Activated CD8-positive, alpha-beta T cell treated with anti-CD3 and anti-CD28 coated beads for 36 hours (primary cell): Measurements from ENCODE around the gene UBN1. TPM values are rescaled to one million over a fixed set of nuclear protein-coding genes. Genes with fewer than 3 reads are reported as not detected.

ENCODE experiments used
- ATAC-seq: fragments of 200-7000 bp; cut with Tn5 transposase; one replicate; pipeline ENCODE4 v1.10.0; 2021; ENCODE audit warnings: mild to moderate bottlenecking, moderate library complexity
- CTCF ChIA-PET: fragments of 350-600 bp; sonication (Branson Sonifier 250); formaldehyde crosslinking; loops from one replicate; lab custom pipeline; 2021; ENCODE audit warnings: antibody characterized with exemption; lab: Charles Lee
- POLR2A ChIA-PET: fragments of 350-600 bp; sonication (Branson Sonifier 250); formaldehyde crosslinking; loops from one replicate; lab custom pipeline; 2021; ENCODE audit warnings: antibody characterized with exemption; lab: Charles Lee
- DNase-seq: peaks from one replicate; pipeline ENCODE4 v3.0.0-alpha.2; 2020
- H3K27ac Mint-ChIP-seq: one replicate; pipeline ENCODE4 v1.8.0; 2021; ENCODE audit warnings: mild to moderate bottlenecking, mixed read lengths
- H3K27me3 Mint-ChIP-seq: one replicate; pipeline ENCODE4 v1.8.0; 2021; ENCODE audit warnings: mixed read lengths
- H3K36me3 Mint-ChIP-seq: one replicate; pipeline ENCODE4 v1.8.0; 2021; ENCODE audit warnings: low read depth, mixed read lengths
- H3K4me1 Mint-ChIP-seq: one replicate; pipeline ENCODE4 v1.8.0; 2021; ENCODE audit warnings: low read depth, mixed read lengths
- H3K4me3 Mint-ChIP-seq: one replicate; pipeline ENCODE4 v1.8.0; 2021; ENCODE audit warnings: mild to moderate bottlenecking, moderate library complexity, mixed read lengths
- H3K9me3 Mint-ChIP-seq: one replicate; pipeline ENCODE4 v1.8.0; 2021; ENCODE audit warnings: mixed read lengths
- CTCF ChIP-seq: fragments of 200-600 bp; IDR thresholded peaks from one replicate; pipeline ENCODE4 v1.8.0; 2022; ENCODE audit warnings: antibody characterized with exemption, mild to moderate bottlenecking
- intact Hi-C: fragments of 100-400 bp; cut with micrococcal nuclease; formaldehyde crosslinking; loops from one replicate; pipeline ENCODE4 v1.10.0; 2022
- total RNA-seq, 2 experiments: library from RNA; stranded (reverse); gene quantifications; one replicate each; pipeline ENCODE4 v1.2.3, GENCODE V29; 2021

UBN1 gene
- total RNA-seq, 2 experiments from 2014 or later: 25.4 to 25.6 TPM

- Mint-ChIP-seq H3K36me3 (peaks cover 44% of the 10 kb centered on the region), H3K9me3 (no peaks in the 10 kb centered on the region), H3K4me1 (peaks cover 11% of the 10 kb centered on the region), H3K27ac (no peak overlapping the region), H3K27me3 (no peaks in the 10 kb centered on the region), H3K4me3 (no peak overlapping the region)
- ChIA-PET POLR2A (no interaction called here), CTCF (no interaction called here)
- intact Hi-C loops: no loop called here
- ATAC-seq: no peak
- no peak for DNase-seq
- no peak for TF ChIP-seq CTCF
Observed at GRCh38 chr16:4859190-4859899, 12.1 kb downstream of the UBN1 start.

GRCh38 chr16:4859900-4860255 lies 12.6 kb downstream of the UBN1 start:
- Mint-ChIP-seq H3K4me1 (peaks cover 12% of the 10 kb centered on the region), H3K27ac (no peak overlapping the region), H3K27me3 (no peaks in the 10 kb centered on the region), H3K4me3 (no peak overlapping the region), H3K9me3 (no peaks in the 10 kb centered on the region), H3K36me3 (peaks cover 42% of the 10 kb centered on the region)
- DNase-seq (no peak), ATAC-seq (no peak)
- CTCF ChIA-PET: no interaction called here
- intact Hi-C loops: no loop called here
- POLR2A ChIA-PET: no interaction called here
- TF ChIP-seq CTCF: no peak

- ATAC-seq: no peak
- Mint-ChIP-seq H3K4me1 (peaks cover 14% of the 10 kb centered on the region), H3K27ac (no peak overlapping the region), H3K36me3 (peaks cover 35% of the 10 kb centered on the region), H3K27me3 (no peaks in the 10 kb centered on the region), H3K4me3 (no peak overlapping the region), H3K9me3 (no peaks in the 10 kb centered on the region)
- CTCF ChIA-PET: no interaction called here
- intact Hi-C loops: no loop called here
- no peak for TF ChIP-seq CTCF
- no peak for DNase-seq
- POLR2A ChIA-PET: no interaction called here
Observed at GRCh38 chr16:4860727-4861342, 13.6 kb downstream of the UBN1 start.

- no peak for TF ChIP-seq CTCF
- Mint-ChIP-seq H3K27ac (no peak overlapping the region), H3K9me3 (no peaks in the 10 kb centered on the region), H3K4me1 (peaks cover 18% of the 10 kb centered on the region), H3K27me3 (no peaks in the 10 kb centered on the region), H3K36me3 (peaks cover 28% of the 10 kb centered on the region), H3K4me3 (no peak overlapping the region)
- ChIA-PET CTCF (interaction anchor here (2.2 kb wide), 1 partner anchor 93 kb away, joined by 7 read pairs; no protein-coding TSS in a partner anchor), POLR2A (interaction anchor here (0.8 to 1.1 kb wide), 3 partner anchors 11 to 1166 kb away, joined by 3 to 4 read pairs (median 3); no protein-coding TSS in a partner anchor)
- no peak for ATAC-seq
- no peak for DNase-seq
- intact Hi-C loops: no loop called here
Observed at GRCh38 chr16:4862639-4863038, 15.4 kb downstream of the UBN1 start.

GRCh38 chr16:4864728-4865127 lies 17.4 kb downstream of the UBN1 start:
- H3K27me3 Mint-ChIP-seq: no peaks in the 10 kb centered on the region
- TF ChIP-seq CTCF: no peak
- H3K4me1 Mint-ChIP-seq: peaks cover 18% of the 10 kb centered on the region
- ATAC-seq (no peak), DNase-seq (no peak)
- ChIA-PET POLR2A (no interaction called here), CTCF (interaction anchor here (1.0 kb wide), 1 partner anchor 91 kb away, joined by 4 read pairs; no protein-coding TSS in a partner anchor)
- peaks cover 17% of the 10 kb centered on the region for H3K36me3 Mint-ChIP-seq
- H3K9me3 Mint-ChIP-seq: no peaks in the 10 kb centered on the region
- H3K27ac Mint-ChIP-seq: no peak overlapping the region
- no peak overlapping the region for H3K4me3 Mint-ChIP-seq
- intact Hi-C loops: no loop called here
